HepG2 (cell line): Measurements from ENCODE around the gene MYOM1. TPM values are rescaled to one million over a fixed set of nuclear protein-coding genes. Genes with fewer than 3 reads are reported as not detected.

Source experiments
- ATAC-seq: fragments of 200-7000 bp; cut with Tn5 transposase; 3 replicates; pipeline ENCODE4 v1.9.1; 2020; ENCODE audit warnings: mild to moderate bottlenecking, moderate library complexity
- BruUV-seq: library from RNA; stranded (reverse); fragments of 400-500 nt; replicated peaks from 2 replicates; lab custom pipeline; 2021; lab: Mats Ljungman, UMichigan
- CTCF ChIA-PET: fragments of 300-600 bp; formaldehyde crosslinking; extraction: SDS; loops from one replicate; lab custom pipeline; 2021; ENCODE audit warnings: low total read pairs, inconsistent platforms, low intra/inter-chr PET ratio; lab: Yijun Ruan, JAX
- POLR2A ChIA-PET: fragments of 350-600 bp; sonication (Branson Sonifier 250); formaldehyde crosslinking; loops from one replicate; lab custom pipeline; 2020; ENCODE audit warnings: antibody characterized with exemption, inconsistent platforms; lab: Yijun Ruan, JAX
- DNase-seq: peaks from one replicate; pipeline ENCODE4 v3.0.0-alpha.2; 2015; ENCODE audit warnings: low spot score
- FAIRE-seq: peaks from 3 replicates; lab custom pipeline; 2011; peaks lifted over from hg19 to GRCh38; lab: Jason Lieb, UNC
- H2AFZ ChIP-seq: one replicate; pipeline ENCODE4 v1.6.1; 2011; ENCODE audit warnings: low read length, inconsistent platforms
- H3K27ac ChIP-seq: fragments of 300-600 bp; 3 replicates; pipeline ENCODE4 v1.8.0; 2011; ENCODE audit warnings: mixed run types, mild to moderate bottlenecking, mixed read lengths, low read length, inconsistent platforms; ENCODE audit not compliant: insufficient read depth; ENCODE audit errors: extremely low read length
- H3K27me3 ChIP-seq, 2 experiments: fragments of 200-600 bp in 1 of 2; 2 replicates in 1 of 2; 3 replicates in 1 of 2; pipeline versions ENCODE4 v1.6.0 to v1.8.0; 2011; ENCODE audit warnings: low read length in 2 of 2, mild to moderate bottlenecking in 2 of 2, moderate library complexity in 2 of 2, inconsistent platforms in 1 of 2; ENCODE audit not compliant: insufficient read depth in 2 of 2, control insufficient read depth in 1 of 2
- H3K36me3 ChIP-seq, 2 experiments: fragments of 200-600 bp in 1 of 2; replicated peaks in 1 of 2; 2 replicates in 1 of 2; 3 replicates in 1 of 2; pipeline versions ENCODE4 v1.5.1 to v1.8.0; 2011; ENCODE audit warnings: low read length in 2 of 2, inconsistent platforms in 1 of 2; ENCODE audit not compliant: insufficient read depth in 2 of 2, control insufficient read depth in 1 of 2
- H3K4me1 ChIP-seq: 2 replicates; pipeline ENCODE4 v1.5.1; 2012; ENCODE audit warnings: low read length, inconsistent platforms; ENCODE audit not compliant: insufficient read depth
- H3K4me2 ChIP-seq: 2 replicates; pipeline ENCODE4 v1.6.0; 2011; ENCODE audit warnings: low read depth, low read length, inconsistent platforms
- H3K4me3 ChIP-seq, 3 experiments: fragments of 200-600 bp in 1 of 3; sonication (generic), shearing (Covaris generic) in 1 of 3; replicated peaks in 1 of 3; 2 replicates each; pipeline ENCODE4 v1.5.1; 2011 to 2016; ENCODE audit warnings: low read length in 3 of 3, inconsistent platforms in 2 of 3, low read depth in 2 of 3, mild to moderate bottlenecking in 2 of 3, control low read depth in 1 of 3, mixed read lengths in 1 of 3; ENCODE audit not compliant: insufficient read depth in 1 of 3
- H3K79me2 ChIP-seq: one replicate; pipeline ENCODE4 v1.6.1; 2011; ENCODE audit warnings: low read length, inconsistent platforms; ENCODE audit not compliant: insufficient read depth
- H3K9ac ChIP-seq: 2 replicates; pipeline ENCODE4 v1.6.0; 2011; ENCODE audit warnings: mild to moderate bottlenecking, low read depth, low read length, inconsistent platforms; ENCODE audit not compliant: insufficient read depth
- H3K9me3 ChIP-seq: 2 replicates; pipeline ENCODE4 v1.5.1; 2012; ENCODE audit warnings: mild to moderate bottlenecking, low read length
- H4K20me1 ChIP-seq: 2 replicates; pipeline ENCODE4 v1.6.0; 2011; ENCODE audit warnings: inconsistent platforms, mild to moderate bottlenecking, low read length, moderate library complexity; ENCODE audit not compliant: insufficient read depth
- CHD4 ChIP-seq: fragments of 200-600 bp; sonication (generic); IDR thresholded peaks from 2 replicates; pipeline ENCODE4 v1.7.0; 2017; ENCODE audit warnings: mild to moderate bottlenecking, low read length, borderline replicate concordance
- LRRFIP1 ChIP-seq: sonication (generic); formaldehyde crosslinking; conservative IDR thresholded peaks from 2 replicates; pipeline ENCODE4 v1.4.0; 2020; ENCODE audit warnings: missing genetic modification reagents
- RXRB ChIP-seq: IDR thresholded peaks from 2 replicates; pipeline ENCODE4 v1.6.1; 2016; ENCODE audit warnings: borderline replicate concordance, missing genetic modification reagents, missing compliant biosample characterization
- ZBTB38 ChIP-seq: sonication (generic); formaldehyde crosslinking; IDR thresholded peaks from 2 replicates; pipeline ENCODE4 v1.5.1; 2020; ENCODE audit warnings: mild to moderate bottlenecking, missing genetic modification reagents
- WGBS: methylation state at CpG from one replicate; pipeline ENCODE4 v1.1.6; 2017; ENCODE audit warnings: low lambda C conversion rate; 5-methylcytosine and 5-hydroxymethylcytosine counted together
- in situ Hi-C: cut with HindIII; loops from 2 replicates; pipeline ENCODE4 v1.10.0; 2017; ENCODE audit warnings: low pct_unique_long_range_greater_than_20kb; ENCODE audit not compliant: extremely low pct_ligation_motif_present
- intact Hi-C: fragments of 100-400 bp; cut with micrococcal nuclease; formaldehyde crosslinking; loops from one replicate; pipeline ENCODE4 v1.10.0; 2022; ENCODE audit not compliant: unreplicated experiment
- polyA plus RNA-seq, 8 experiments: library from polyadenylated mRNA; depleted of rRNA in 3 of 8; stranded (reverse) in 7 of 8; unstranded in 1 of 8; fragments of >200 nt; fragmentation: Illumina TruSeq in 4 of 8; extraction: Trizol in 4 of 8; gene quantifications; 2 replicates each; pipeline versions ENCODE4 v1.2.1 to v1.2.3, GENCODE V29; 2011 to 2016; ENCODE audit warnings: low read depth in 4 of 8, missing spikeins in 1 of 8, mixed read lengths in 1 of 8; ENCODE audit not compliant: insufficient read depth in 1 of 8
- total RNA-seq, 5 experiments: library from RNA; depleted of rRNA; stranded (reverse); fragments of >200 nt; fragmentation: Illumina TruSeq; extraction: Trizol; gene quantifications; 2 replicates each; pipeline ENCODE4 v1.2.3, GENCODE V29; 2016; ENCODE audit warnings: low read depth in 1 of 5
- TF ChIP-seq, protein P1 (sequence below): sonication (generic); formaldehyde crosslinking; IDR thresholded peaks from one replicate; pipeline ENCODE4 v1.5.1; 2020; ENCODE audit warnings: mild to moderate bottlenecking, missing genetic modification reagents; ENCODE audit errors: not compliant biosample characterization

The MYOM1 gene
- total and polyA plus RNA-seq, 2 of the 13 experiments (the other 11 are each of a cell fraction or from before 2014, with no cell fraction given): 0.46 to 0.98 TPM

DNA sequence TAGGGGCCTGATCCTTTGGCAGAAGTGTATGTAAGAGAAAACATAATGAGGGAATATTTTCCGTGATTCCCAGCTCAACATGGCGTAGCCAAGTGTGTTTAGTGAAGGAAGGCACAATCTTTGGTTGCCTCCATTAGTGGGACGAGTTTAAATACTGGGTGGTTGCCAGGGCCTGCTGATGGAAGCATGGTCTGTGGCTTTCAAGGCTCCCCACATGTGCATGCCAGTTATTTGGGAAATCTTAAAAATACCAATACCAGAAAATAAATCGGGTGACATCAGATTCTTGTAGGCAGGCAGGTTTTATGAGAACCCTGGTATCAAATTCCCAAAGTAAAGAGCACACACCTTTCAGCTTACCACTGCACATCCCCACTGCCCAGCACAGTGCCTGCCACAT lies 35.0 kb upstream of the MYOM1 start (continued):
- TF ChIP-seq RXRB (CRISPR knock-in tag): no peak
- TF ChIP-seq CHD4: no peak
- TF ChIP-seq, all 625 proteins: peak for 0

- WGBS: 96% methylated on average over 1 of the region's 1 CpG
- intact Hi-C loops: no loop called here
- no peak for DNase-seq
- no peaks in the 10 kb centered on the region for H3K9me3 ChIP-seq
- TF ChIP-seq ZBTB38 (no peak), LRRFIP1 (CRISPR knock-in tag) (no peak)
- TF ChIP-seq, protein P1, sequence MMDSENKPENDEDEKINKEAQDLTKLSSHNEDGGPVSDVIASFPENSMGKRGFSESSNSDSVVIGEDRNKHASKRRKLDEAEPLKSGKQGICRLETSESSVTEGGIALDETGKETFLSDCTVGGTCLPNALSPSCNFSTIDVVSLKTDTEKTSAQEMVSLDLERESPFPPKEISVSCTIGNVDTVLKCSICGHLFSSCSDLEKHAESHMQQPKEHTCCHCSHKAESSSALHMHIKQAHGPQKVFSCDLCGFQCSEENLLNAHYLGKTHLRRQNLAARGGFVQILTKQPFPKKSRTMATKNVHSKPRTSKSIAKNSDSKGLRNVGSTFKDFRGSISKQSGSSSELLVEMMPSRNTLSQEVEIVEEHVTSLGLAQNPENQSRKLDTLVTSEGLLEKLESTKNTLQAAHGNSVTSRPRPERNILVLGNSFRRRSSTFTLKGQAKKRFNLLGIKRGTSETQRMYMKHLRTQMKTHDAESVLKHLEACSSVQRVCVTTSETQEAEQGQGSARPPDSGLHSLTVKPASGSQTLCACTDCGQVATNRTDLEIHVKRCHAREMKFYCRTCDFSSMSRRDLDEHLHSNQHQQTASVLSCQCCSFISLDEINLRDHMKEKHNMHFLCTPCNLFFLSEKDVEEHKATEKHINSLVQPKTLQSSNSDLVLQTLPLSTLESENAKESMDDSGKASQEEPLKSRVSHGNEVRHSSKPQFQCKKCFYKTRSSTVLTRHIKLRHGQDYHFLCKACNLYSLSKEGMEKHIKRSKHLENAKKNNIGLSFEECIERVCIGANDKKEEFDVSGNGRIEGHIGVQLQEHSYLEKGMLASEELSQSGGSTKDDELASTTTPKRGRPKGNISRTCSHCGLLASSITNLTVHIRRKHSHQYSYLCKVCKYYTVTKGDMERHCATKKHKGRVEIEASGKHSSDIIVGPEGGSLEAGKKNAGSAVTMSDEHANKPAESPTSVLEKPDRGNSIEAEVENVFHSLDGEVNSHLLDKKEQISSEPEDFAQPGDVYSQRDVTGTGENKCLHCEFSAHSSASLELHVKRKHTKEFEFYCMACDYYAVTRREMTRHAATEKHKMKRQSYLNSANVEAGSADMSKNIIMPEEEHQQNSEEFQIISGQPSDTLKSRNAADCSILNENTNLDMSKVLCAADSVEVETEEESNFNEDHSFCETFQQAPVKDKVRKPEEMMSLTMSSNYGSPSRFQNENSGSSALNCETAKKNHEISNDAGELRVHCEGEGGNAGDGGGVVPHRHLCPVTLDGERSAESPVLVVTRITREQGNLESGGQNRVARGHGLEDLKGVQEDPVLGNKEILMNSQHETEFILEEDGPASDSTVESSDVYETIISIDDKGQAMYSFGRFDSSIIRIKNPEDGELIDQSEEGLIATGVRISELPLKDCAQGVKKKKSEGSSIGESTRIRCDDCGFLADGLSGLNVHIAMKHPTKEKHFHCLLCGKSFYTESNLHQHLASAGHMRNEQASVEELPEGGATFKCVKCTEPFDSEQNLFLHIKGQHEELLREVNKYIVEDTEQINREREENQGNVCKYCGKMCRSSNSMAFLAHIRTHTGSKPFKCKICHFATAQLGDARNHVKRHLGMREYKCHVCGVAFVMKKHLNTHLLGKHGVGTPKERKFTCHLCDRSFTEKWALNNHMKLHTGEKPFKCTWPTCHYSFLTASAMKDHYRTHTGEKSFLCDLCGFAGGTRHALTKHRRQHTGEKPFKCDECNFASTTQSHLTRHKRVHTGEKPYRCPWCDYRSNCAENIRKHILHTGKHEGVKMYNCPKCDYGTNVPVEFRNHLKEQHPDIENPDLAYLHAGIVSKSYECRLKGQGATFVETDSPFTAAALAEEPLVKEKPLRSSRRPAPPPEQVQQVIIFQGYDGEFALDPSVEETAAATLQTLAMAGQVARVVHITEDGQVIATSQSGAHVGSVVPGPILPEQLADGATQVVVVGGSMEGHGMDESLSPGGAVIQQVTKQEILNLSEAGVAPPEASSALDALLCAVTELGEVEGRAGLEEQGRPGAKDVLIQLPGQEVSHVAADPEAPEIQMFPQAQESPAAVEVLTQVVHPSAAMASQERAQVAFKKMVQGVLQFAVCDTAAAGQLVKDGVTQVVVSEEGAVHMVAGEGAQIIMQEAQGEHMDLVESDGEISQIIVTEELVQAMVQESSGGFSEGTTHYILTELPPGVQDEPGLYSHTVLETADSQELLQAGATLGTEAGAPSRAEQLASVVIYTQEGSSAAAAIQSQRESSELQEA (CRISPR knock-in tag): no peak
- peaks cover 59% of the 10 kb centered on the region for H3K79me2 ChIP-seq
- BruUV-seq: no TSS peak
- H3K9ac ChIP-seq: no peak overlapping the region
- FAIRE-seq: no peak
- POLR2A ChIA-PET: no interaction called here
- H3K27ac ChIP-seq: no peak overlapping the region
- CTCF ChIA-PET: no interaction called here
- H2AFZ ChIP-seq: no peak overlapping the region
- H3K27me3 ChIP-seq: no peaks in the 10 kb centered on the region; a peak in 1 of 5 replicates
- no peak for ATAC-seq
- no peak overlapping the region for H3K4me3 ChIP-seq
- H3K36me3 ChIP-seq: peaks cover 4 to 27% of the 10 kb centered on the region in 2 experiments; a peak in 4 of 5 replicates
- H4K20me1 ChIP-seq: peaks cover 13% of the 10 kb centered on the region; the same call in 1 of the 2 replicates
- no peak overlapping the region for H3K4me2 ChIP-seq
- peaks cover 71% of the 10 kb centered on the region for H3K4me1 ChIP-seq
- in situ Hi-C loops: no loop called here
Measured at GRCh38 chr18:3252843-3253242, 33.1 kb upstream of the MYOM1 start.
